Erythroblast (primary cell): ENCODE results near the gene AIG1.
"Not testable (repeated sequence)": the region's sequence is repeated elsewhere in the genome, so short reads cannot be mapped to it uniquely, and the experiment has no call there.

Source experiments
- DNase-seq, 2 experiments: peaks; one replicate each; lab custom pipeline; 2025; lab: John Stamatoyannopoulos, UW
- GATA1 ChIP-seq: IDR thresholded peaks from 2 replicates; pipeline ENCODE4 v1.6.1; 2011; ENCODE audit warnings: low read depth, mild to moderate bottlenecking, control low read depth, low read length, moderate library complexity
- POLR2A ChIP-seq: IDR thresholded peaks from 2 replicates; pipeline ENCODE4 v1.6.1; 2011; ENCODE audit warnings: mild to moderate bottlenecking, low read length

The AIG1 gene

DNA sequence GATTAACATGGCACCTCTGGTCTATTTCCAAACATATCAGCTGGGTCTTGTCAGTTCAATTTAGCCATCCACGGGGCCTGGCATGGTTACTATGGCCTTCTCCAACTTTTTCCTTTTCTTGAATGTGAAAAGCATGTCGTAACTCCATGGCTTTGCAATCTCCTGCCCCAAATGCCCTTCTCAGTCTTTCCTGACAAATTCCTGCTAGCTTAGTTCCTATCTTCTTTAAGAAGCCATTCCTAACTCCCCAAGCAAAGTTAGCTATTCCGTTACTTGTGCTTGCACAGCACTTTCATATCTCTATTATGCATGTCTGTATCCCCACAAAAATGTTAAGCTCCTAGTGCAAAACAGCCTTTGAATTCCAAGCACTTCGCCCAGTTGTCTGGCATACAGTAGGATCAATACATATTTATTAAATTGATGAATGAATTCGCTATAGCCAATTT is 105.6 kb downstream of the AIG1 start:
- TF ChIP-seq POLR2A: no peak
- TF ChIP-seq GATA1: no peak

DNA sequence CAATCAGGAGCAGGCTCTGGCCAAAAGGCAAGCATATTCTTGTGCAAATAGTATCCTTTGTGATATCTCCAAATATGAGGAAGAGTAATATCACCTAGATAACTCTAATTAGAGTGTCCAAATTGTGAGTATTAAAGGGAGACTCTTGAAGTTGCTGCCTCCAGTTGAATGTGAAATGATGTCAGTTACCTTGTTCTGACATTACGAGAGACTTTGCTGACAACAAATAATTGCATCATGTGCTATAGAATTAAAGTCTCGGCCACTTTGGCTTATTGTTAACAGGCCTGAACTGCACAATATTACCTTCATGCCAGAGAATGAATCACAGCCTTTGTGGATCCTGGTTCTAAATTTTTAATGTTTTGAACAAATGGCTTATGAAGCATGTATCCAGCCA is 106.5 kb downstream of the AIG1 start:
- no peak for DNase-seq
- TF ChIP-seq GATA1: no peak
- no peak for TF ChIP-seq POLR2A

More for the DNA sequence above, 105.6 kb downstream of the AIG1 start:
- DNase-seq: no peak

DNA sequence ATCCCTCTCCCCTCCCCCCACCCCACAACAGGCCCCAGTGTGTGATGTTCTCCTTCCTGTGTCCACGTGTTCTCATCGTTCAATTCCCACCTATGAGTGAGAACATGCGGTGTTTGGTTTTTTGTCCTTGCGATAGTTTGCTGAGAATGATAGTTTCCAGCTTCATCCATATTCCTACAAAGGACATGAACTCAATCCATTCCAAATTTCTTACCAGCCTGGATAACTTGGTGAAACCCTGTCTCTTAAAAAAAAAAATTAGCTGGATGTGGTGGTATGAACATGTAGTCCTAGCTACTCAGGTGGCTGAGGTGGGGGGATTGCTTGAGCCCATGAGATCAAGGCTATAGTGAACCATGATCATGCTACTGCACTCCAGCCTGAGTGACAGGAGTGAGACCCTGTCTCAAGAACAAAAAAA is 107.7 kb downstream of the AIG1 start:
- DNase-seq: not testable (repeated sequence)

- TF ChIP-seq POLR2A (no peak), GATA1 (no peak)
- no peak for DNase-seq
Measured at GRCh38 chr6:143169440-143169839, 108.8 kb downstream of the AIG1 start.

- no peak for DNase-seq
- no peak for TF ChIP-seq POLR2A
- TF ChIP-seq GATA1: no peak
Measured at GRCh38 chr6:143174516-143174915, 113.8 kb downstream of the AIG1 start.

- no peak for TF ChIP-seq GATA1
- TF ChIP-seq POLR2A: no peak
- DNase-seq: no peak
Measured at GRCh38 chr6:143174951-143175350, 114.3 kb downstream of the AIG1 start.

DNA sequence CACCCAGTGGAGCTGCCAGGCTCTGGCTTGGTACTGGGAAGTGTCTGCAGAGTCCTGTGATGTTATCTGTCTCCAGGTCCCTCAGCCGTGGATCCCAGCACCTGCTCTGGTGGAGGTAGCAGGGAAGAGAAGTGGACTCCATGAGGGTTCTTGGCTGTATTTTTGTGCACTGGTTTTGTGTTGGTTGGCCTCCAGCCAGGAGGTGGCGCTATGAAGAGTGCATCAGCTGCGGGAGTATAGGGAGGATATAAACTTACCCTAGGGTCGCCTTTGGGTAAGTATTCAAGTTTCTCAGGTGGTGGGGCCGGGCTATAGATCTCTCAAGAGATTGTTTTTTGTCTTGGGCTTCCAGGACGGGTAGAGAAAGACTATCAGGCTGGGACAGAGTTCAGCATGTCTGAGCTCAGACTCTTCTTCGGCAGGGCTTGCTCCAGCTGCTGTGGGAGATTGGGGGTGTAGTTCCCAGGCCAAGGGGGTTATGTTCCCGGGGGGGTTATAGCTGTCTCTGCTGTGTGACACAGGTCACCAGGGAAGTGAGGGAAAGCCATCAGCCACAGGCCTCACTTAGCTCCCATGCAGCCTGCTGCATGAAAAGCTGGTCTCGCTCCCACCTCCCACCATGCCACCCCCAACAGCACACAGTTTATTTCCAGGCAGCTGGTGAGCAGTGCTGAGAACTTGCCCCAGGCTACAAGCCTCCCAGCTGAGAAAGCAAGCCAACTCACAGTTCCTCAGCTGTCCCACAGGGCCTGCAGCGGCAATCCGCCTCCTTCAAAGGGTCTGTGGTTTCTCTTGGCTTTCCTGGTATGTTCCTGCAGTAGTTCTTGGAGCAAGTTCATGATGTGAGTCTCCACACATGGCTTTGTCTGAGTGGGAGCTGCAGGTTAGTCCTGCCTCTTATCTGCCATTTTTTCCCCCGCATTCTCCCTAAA is 115.7 kb downstream of the AIG1 start:
- DNase-seq: no peak
- TF ChIP-seq GATA1 (no peak), POLR2A (no peak)

DNA sequence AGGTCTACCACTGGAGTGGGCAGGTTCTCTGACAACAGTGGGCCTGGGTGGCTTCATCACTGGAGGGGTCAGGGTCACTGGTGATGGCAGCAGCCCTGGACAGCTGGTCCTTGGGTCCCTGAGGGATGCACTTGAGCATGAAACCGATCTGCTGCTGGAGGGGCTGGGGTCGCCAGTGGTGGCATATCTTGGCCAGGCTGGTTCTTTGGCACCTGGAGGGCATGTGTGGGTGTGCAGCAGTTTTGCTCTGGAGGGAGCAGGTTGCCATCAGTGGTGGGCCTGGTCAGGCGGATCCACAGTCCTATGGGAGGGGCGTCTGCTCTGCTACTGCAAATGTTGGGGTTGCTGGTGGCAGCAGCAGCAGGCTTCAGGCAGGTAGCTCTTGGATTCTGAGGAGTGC is 117.0 kb downstream of the AIG1 start:
- TF ChIP-seq POLR2A (no peak), GATA1 (no peak)
- no peak for DNase-seq

GRCh38 chr6:143179096-143179495 is 118.4 kb downstream of the AIG1 start:
- TF ChIP-seq POLR2A: no peak
- DNase-seq: no peak

DNA sequence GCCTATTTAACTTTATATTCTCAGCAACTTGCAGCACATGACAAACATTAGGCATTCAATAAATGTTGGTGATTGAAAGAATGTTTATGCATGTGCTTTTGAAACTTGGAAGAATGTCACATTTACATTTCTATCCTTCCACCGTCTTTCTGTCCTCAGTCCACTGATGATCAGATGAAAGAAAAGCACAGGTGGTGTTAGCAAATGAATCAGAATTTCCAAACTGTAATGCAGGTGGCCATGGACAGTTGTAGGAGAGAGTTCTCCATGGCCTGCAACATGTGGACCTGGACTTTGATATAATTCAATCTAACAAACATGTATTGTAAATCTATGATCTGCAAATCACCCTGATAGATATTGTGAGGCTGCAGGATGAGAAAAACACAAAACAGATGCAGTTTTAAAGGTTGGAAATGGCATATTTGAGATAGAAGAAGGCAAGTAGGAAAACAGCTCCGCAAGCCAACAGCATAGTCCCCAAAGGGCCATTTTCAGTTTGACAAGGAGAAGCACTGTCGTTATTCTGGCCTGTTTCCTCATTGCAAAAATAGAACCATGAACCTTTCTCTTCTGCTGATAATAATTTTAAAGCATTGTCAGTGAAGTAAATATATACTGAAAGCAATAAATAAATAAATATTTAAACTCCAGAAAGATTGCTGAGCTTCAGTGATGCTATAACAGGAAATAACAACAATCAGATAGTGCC is 119.4 kb downstream of the AIG1 start:
- no peak for TF ChIP-seq GATA1
- TF ChIP-seq POLR2A: no peak
- no peak for DNase-seq

DNA sequence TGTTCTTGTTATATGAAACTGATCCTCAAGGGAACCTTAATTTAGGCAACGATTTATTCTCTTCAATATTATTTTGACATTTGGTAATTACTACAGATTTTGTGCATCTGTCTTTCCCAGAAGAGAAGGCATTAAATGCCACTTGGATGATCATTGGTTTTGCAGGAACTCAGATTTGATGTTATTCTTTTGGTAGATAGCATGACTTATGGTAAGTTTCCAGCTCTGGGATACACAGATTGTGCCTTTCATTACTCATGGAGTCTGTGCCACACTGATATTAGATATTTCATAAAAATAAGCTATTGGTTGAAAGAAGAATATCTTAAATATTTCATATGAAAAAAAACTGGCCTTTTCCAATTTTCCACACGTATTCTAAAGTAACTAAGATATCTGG is 120.1 kb downstream of the AIG1 start:
- TF ChIP-seq GATA1 (no peak), POLR2A (no peak)
- no peak for DNase-seq

DNA sequence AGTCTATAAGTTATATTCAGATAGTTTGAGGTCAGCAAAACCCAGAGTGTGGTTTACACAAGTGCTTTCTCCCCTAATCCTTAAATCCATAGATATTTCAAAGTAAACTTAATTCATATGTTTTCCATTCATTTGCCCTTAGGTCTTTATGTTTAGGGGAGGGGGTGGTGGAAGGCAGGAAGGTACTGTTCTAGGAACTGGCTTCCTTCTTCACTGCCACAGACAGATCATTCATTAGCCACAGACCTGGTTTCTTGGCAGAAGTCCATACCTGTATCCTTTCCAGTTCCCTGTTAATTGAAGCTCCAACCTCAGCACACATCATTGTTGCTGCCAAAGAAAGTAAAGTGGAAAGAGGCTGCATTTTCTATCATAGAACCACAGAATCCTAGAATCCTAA is 123.0 kb downstream of the AIG1 start:
- no peak for TF ChIP-seq GATA1
- no peak for TF ChIP-seq POLR2A
- no peak for DNase-seq

GRCh38 chr6:143185288-143185687 is 124.6 kb downstream of the AIG1 start:
- no peak for TF ChIP-seq GATA1
- no peak for DNase-seq

GRCh38 chr6:143187238-143187923 is 126.7 kb downstream of the AIG1 start:
- TF ChIP-seq POLR2A (no peak), GATA1 (no peak)
- DNase-seq: no peak
